Measurements from ENCODE around the gene TMEM187. TPM values are rescaled to one million over a fixed set of nuclear protein-coding genes. Genes with fewer than 3 reads are reported as not detected.

TMEM187 gene
- total and polyA plus RNA-seq, 2 of the 4 experiments (the other 2 are of a cell fraction): 3.4 to 6.2 TPM

GRCh38 chrX:153999359-154000037, 26.9 kb downstream of the TMEM187 start:
- CTCF ChIA-PET: no interaction called here
- no peaks in the 10 kb centered on the region for H3K27me3 ChIP-seq (ENCODE audit: control insufficient read depth, insufficient read depth, low read length)
- H4K20me1 ChIP-seq (ENCODE audit: insufficient read depth, low read length): no peaks in the 10 kb centered on the region
- BruUV-seq (replicated peaks): no TSS peak
- H3K9me1 ChIP-seq (ENCODE audit: insufficient read depth, low read length): 0 out of 2 replicates have a peak, but pooled peaks cover 4% of the 10 kb centered on the region
- no peak overlapping the region for H4K5ac ChIP-seq (ENCODE audit: low read depth, low read length)
- in situ Hi-C loops (cut with MboI; ENCODE audit: low sequenced_read_pairs) (no loop called here), intact Hi-C loops (cut with micrococcal nuclease) (no loop called here), dilution Hi-C loops (cut with HindIII; ENCODE audit: low sequenced_read_pairs, unreplicated experiment) (no loop called here)
- H3K23ac ChIP-seq (ENCODE audit: low read depth, low read length): no peak overlapping the region
- no peak overlapping the region for H4K8ac ChIP-seq (ENCODE audit: low read depth in 2 of 2, low read length in 2 of 2)
- no peak overlapping the region for H2AK9ac ChIP-seq (replicated peaks; ENCODE audit: low read depth, low read length, poor library complexity)
- no peak overlapping the region for H3K14ac ChIP-seq (replicated peaks; ENCODE audit: low read depth, low read length)
- H3K9ac ChIP-seq (ENCODE audit: low read depth, low read length): no peak overlapping the region
- no peak overlapping the region for H3K4ac ChIP-seq (ENCODE audit: low read depth, low read length)
- no peak overlapping the region for H4K91ac ChIP-seq (ENCODE audit: insufficient read depth, low read depth, low read length)
- no peak overlapping the region for H2BK5ac ChIP-seq (ENCODE audit: low read depth, low read length, poor library complexity, severe bottlenecking)
- no peak overlapping the region for H2BK15ac ChIP-seq (ENCODE audit: low read depth, low read length)
- POLR2A ChIA-PET (ENCODE audit: unreplicated experiment): interaction anchor here (0.6 kb wide), 1 partner anchor 9 kb away, joined by 3 read pairs; no protein-coding TSS in a partner anchor
- TF ChIP-seq MAFK (IDR thresholded peaks at IDR 0.05; ENCODE audit: low read depth, low read length) (no peak), FOS (IDR thresholded peaks at IDR 0.05; ENCODE audit: low read depth, low read length) (no peak), RAD21 (IDR thresholded peaks at IDR 0.05; ENCODE audit: low read length) (no peak), BHLHE40 (IDR thresholded peaks at IDR 0.05; ENCODE audit: low read depth, low read length) (no peak), RFX5 (IDR thresholded peaks at IDR 0.05; ENCODE audit: low read depth, low read length) (no peak), ELK1 (IDR thresholded peaks at IDR 0.05; ENCODE audit: borderline replicate concordance, low read depth, low read length) (no peak), CEBPB (IDR thresholded peaks at IDR 0.05; ENCODE audit: low read depth, low read length) (no peak), NFE2L2 (IDR thresholded peaks at IDR 0.05; ENCODE audit: low read depth, low read length) (no peak), MAZ (IDR thresholded peaks at IDR 0.05; ENCODE audit: borderline replicate concordance, low read depth, low read length) (no peak), CTCF (conservative IDR thresholded peaks at IDR 0.05; ENCODE audit: low read depth, low read length) (no peak), SMC3 (IDR thresholded peaks at IDR 0.05; ENCODE audit: low read depth, low read length) (no peak), RCOR1 (IDR thresholded peaks at IDR 0.05; ENCODE audit: insufficient replicate concordance, low read length) (no peak), CHD1 (IDR thresholded peaks at IDR 0.05; ENCODE audit: low read depth, low read length) (no peak), POLR2A (IDR thresholded peaks at IDR 0.05; ENCODE audit: low read depth, low read length) (no peak), USF2 (IDR thresholded peaks at IDR 0.05; ENCODE audit: low read depth, low read length) (no peak), MXI1 (IDR thresholded peaks at IDR 0.05; ENCODE audit: borderline replicate concordance, low read depth, low read length) (no peak)
- H3K18ac ChIP-seq (ENCODE audit: low read depth, low read length): no peak overlapping the region
- no peak for ATAC-seq (ENCODE audit: low read depth)
- peaks cover 2% of the 10 kb centered on the region for H3K4me1 ChIP-seq (ENCODE audit: control insufficient read depth, insufficient read depth, low read length)
- H3K56ac ChIP-seq (ENCODE audit: extremely low read depth, insufficient read depth, low read length): no peak overlapping the region
- no peaks in the 10 kb centered on the region for H3K36me3 ChIP-seq (ENCODE audit: control insufficient read depth, insufficient read depth, low read length)
- no peak overlapping the region for H2AK5ac ChIP-seq (ENCODE audit: low read depth, low read length)
- DNase-seq: no peak
- H3K79me1 ChIP-seq (ENCODE audit: low read depth in 1 of 2, low read length in 2 of 2): no peaks in the 10 kb centered on the region
- peak overlapping the region; percentile 33 for H2AFZ ChIP-seq (replicated peaks; ENCODE audit: low read length, poor library complexity)
- H2BK120ac ChIP-seq (ENCODE audit: low read depth, low read length): no peak overlapping the region
- H3K27ac ChIP-seq (ENCODE audit: insufficient read depth, low read length): no peak overlapping the region
- no peak overlapping the region for H3K4me2 ChIP-seq (ENCODE audit: low read depth, low read length)
- no peaks in the 10 kb centered on the region for H3K9me3 ChIP-seq (ENCODE audit: control insufficient read depth, insufficient read depth, low read length)
- no peak overlapping the region for H3K4me3 ChIP-seq (ENCODE audit: insufficient read depth, low read depth, low read length)
- WGBS, 2 experiments (ENCODE audit: extremely low coverage in 2 of 2, insufficient read length in 1 of 2): no CpG with 5 or more reads among the region's 19 CpGs
- no peak overlapping the region for H2BK20ac ChIP-seq (ENCODE audit: low read depth, low read length)

All from IMR-90 (cell line).